ENCODE measurements around the gene CADM1.

CADM1 gene

GRCh38 chr11:115178705-115179104 is 325.5 kb downstream of the CADM1 start:
- no peak for DNase-seq
- intact Hi-C loops (cut with DNase I; ENCODE audit: low total_unique reads), result no loop called here
- Histone ChIP-seq H3K9me3 (no peaks in the 10 kb centered on the region), H3K4me3 (no peak overlapping the region), H3K4me1 (no peaks in the 10 kb centered on the region), H3K27me3 (no peaks in the 10 kb centered on the region), H3K27ac (no peak overlapping the region), H3K36me3 (no peaks in the 10 kb centered on the region)
- TF ChIP-seq CTCF (IDR thresholded peaks at IDR 0.05), result no peak

GRCh38 chr11:115173136-115173535 is 331.1 kb downstream of the CADM1 start:
- Histone ChIP-seq H3K36me3 (no peaks in the 10 kb centered on the region), H3K9me3 (no peaks in the 10 kb centered on the region), H3K4me1 (no peaks in the 10 kb centered on the region), H3K27me3 (peaks cover 0 to 6% of the 10 kb centered on the region in 2 donors), H3K27ac (no peak overlapping the region), H3K4me3 (no peak overlapping the region)
- no peak for DNase-seq
- intact Hi-C loops (cut with DNase I; ENCODE audit: low total_unique reads), result no loop called here
- TF ChIP-seq CTCF (IDR thresholded peaks at IDR 0.05), result no peak

GRCh38 chr11:115170133-115170815 is 333.9 kb downstream of the CADM1 start:
- Histone ChIP-seq H3K27ac (no peak overlapping the region), H3K4me1 (no peaks in the 10 kb centered on the region), H3K36me3 (no peaks in the 10 kb centered on the region), H3K4me3 (no peak overlapping the region), H3K9me3 (no peaks in the 10 kb centered on the region), H3K27me3 (peaks cover 0 to 8% of the 10 kb centered on the region in 2 donors)
- intact Hi-C loops (cut with DNase I; ENCODE audit: low total_unique reads), result no loop called here
- TF ChIP-seq CTCF (IDR thresholded peaks at IDR 0.05), result peak; percentile 22 to 54
- no peak for DNase-seq

GRCh38 chr11:115169251-115169650 is 335.0 kb downstream of the CADM1 start:
- no peak overlapping the region for H3K4me3 ChIP-seq
- TF ChIP-seq CTCF (IDR thresholded peaks at IDR 0.05), result no peak
- no peaks in the 10 kb centered on the region for H3K4me1 ChIP-seq
- intact Hi-C loops (cut with DNase I; ENCODE audit: low total_unique reads), result no loop called here
- no peaks in the 10 kb centered on the region for H3K9me3 ChIP-seq
- H3K27me3 ChIP-seq, result peaks cover 0 to 8% of the 10 kb centered on the region in 2 donors
- no peak for DNase-seq
- no peak overlapping the region for H3K27ac ChIP-seq
- H3K36me3 ChIP-seq, result no peaks in the 10 kb centered on the region

- intact Hi-C loops (cut with DNase I; ENCODE audit: low total_unique reads), result no loop called here
These were observed 335.5 kb downstream of the CADM1 start for GRCh38 chr11:115168686-115169085.

More at GRCh38 chr11:115168686-115169085, 335.5 kb downstream of the CADM1 start:
- H3K9me3 ChIP-seq, result no peaks in the 10 kb centered on the region
- H3K27me3 ChIP-seq, result peaks cover 0 to 8% of the 10 kb centered on the region in 2 donors
- TF ChIP-seq CTCF (IDR thresholded peaks at IDR 0.05), result no peak
- no peak for DNase-seq
- H3K27ac ChIP-seq, result no peak overlapping the region
- H3K4me1 ChIP-seq, result no peaks in the 10 kb centered on the region
- H3K4me3 ChIP-seq, result no peak overlapping the region
- H3K36me3 ChIP-seq, result no peaks in the 10 kb centered on the region

All from tibial artery (tissue), 4 donors.